ENCODE data around the gene PGA4. TPM values are rescaled to one million over a fixed set of nuclear protein-coding genes. Genes with fewer than 3 reads are reported as not detected.
"Not testable (repeated sequence)": the region's sequence is repeated elsewhere in the genome, so short reads cannot be mapped to it uniquely, and the experiment has no call there.

The PGA4 gene
- total RNA-seq, 1 donor from 2014 or later = not detected

DNA sequence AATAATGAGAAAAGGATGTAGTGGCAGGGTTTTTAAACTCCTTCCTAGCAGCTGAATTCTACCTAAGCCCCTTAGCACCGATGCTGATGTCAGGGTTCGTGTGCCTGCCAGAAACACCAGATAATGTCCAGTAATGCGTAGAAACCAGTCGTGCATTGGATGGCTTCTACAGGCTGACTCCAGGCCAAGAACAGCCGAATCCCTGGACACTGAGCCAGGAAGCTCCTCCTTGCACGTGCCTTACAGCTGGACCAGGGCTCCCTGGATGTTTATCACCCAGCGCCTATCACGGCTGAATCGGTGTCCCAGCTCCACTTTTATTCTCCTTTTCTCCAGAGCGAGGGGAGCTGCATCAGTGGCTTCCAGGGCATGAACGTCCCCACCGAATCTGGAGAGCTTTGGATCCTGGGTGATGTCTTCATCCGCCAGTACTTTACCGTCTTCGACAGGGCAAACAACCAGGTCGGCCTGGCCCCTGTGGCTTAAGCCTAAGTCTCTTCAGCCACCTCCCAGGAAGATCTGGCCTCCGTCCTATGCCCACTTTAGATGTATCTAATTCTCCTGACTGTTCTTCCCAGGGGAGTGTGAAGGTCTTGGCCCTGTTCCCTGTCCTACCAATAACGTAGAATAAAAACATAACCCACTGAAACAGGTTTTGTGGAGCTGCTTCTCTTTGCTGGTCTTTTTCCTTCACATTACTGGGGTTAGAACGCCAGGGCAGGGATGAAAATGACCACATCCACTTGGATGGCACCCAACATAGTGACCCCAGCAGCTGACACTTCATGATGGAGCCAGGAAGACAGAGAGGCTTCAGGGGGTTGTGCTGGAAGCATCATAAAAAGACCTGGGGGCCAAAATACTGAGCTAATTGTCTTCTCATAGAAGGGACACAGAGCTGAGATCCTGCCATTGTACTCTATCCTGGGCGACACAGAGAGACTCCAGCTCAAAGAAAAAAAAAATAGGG is 28.9 kb downstream of the PGA4 start:
- not testable (repeated sequence) for DNase-seq (ENCODE audit: low read depth)

DNA sequence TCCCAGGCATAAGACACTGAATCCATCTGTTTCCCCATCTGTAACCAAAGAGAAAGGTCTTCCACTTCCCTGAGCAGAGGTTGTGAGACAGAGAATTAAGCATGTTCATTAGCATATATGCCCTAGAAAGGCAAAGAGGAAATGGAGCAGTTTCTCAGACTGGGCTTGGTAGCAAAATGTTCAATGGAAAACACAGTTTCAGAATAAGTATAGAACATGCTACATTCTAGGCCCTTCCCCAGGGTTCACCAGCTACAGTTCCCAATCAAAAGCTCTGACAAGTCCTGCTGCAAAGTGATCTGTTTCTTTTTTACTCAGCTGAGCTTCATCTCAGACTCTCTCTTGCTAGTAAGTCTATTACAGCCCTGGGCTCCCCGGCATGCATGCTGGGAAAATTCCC is 30.2 kb downstream of the PGA4 start:
- DNase-seq (ENCODE audit: low read depth) = not testable (repeated sequence)

DNA sequence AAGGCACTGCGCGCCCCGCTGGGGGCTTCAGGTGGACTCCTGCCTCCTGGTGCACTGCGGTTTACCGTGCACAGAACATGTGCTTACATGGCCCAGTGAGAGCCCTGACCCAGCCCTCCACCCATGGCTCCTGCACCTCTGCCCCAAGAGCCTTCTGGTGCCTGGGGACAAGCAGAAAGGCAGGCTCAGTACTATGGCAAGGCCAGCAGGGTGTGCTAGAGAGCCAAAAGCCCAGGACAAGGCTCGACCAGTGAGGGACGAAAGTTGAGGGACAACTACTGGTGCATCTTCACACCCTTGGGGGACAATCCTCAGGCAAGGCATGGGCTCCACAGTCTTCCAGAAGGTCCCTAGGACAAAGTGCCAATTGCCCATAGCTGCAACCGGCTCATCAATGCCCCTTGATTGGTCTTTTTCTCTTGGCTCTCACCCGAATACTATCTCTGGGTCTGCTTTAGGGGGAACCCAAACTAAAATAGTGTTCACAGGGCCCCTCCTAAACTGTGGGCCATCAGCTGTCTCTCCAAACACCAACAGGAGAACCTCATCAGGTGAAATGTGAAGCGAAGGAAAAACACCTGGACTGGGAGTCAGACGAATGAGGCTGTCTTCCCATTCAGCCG is 32.4 kb downstream of the PGA4 start:
- peak; percentile 45 for DNase-seq (ENCODE audit: low read depth)

DNA sequence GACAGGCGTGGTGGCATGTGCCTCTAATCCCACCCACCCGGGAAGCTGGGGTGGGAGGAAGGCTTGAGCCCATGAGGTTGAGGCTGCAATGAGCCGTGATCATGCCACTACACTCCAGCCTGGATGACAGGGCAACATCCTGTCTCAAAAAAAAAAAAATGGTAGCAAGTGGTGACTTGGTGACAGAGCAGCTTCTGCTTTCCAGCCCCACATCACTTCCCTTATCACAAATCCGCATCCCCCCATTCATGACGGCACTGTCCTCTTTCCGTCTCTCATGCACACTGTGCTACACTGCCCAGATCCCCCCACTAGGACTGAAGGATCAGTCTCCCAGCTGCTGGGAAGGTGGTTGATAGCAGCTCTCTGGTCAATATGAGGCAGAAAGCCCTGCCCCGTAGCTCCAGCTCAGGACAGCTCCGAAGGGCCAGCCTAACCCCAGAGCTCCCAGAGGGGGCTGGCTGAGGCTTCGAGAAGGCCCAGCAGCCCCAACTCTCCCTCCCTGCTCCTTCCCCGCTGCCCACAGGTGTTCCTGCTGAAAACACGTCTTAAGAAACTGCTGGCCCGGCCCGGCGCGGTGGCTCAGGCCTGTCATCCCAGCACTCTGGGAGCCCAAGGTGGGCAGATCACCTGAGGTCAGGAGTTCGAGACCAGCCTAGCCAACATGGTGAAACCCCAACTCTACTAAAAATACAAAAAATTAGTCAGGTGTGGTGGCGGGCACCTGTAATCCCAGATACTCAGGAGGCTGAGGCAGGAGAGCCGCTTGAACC is 34.7 kb downstream of the PGA4 start:
- DNase-seq (ENCODE audit: low read depth) = no peak

DNA sequence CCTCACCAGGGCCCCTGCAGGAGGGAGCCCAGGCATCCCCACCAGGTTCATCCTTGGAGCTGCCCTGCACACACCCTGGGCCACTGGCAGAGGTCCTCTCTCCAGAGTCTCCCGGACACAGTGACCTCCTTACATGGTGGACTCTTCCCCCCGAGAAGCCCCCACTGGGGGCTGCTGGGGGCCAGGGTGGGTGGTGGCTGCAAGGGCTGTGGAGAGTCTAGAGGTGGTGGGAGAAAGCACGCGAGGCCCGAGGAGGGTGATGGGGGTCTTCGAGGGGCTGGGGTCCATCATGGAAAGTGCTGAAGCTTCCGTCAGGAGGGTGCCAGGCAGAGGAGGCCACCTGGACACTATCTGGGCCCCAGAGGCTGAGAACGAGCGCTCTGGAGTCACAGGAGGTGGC is 36.4 kb downstream of the PGA4 start:
- no peak for DNase-seq (ENCODE audit: low read depth)

DNA sequence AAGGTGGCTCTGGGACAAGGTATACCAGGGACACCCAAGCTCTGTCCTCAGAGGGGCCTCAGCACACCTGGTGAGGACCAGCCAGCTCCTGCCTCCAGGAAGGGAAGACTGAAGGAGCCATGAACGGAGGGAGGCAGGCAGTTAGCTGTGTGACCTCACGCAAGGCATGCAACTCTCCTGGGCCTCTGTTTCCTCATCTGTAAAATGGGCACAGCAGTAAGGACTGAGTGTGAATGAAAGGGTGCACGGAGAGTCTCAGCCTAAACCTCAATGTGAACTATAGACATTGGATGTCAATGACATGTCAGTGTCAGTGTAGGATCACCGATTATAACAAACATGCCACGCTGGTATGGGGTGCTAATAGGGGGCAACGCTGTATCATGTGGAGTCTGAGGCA is 37.2 kb downstream of the PGA4 start:
- no peak for DNase-seq (ENCODE audit: low read depth)

DNA sequence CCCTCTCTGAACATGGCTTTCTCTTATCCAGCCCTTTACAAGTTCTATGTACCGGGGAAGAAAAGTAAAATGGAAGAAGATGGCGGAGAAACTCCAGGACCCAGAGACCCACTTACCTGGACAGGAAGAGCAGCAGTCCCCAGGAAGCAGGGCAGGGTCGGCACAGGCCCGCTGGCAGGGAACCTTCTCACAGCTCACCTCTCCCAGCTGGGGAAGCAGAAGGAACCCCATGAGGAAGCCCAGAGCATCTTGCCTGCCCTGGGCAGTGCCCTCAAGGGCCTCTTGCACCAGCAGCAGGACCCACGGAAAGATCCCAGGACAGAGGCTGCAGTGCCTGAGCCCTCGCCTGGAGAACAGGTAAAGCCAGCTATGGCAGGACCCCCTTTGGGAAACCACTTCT is 42.2 kb downstream of the PGA4 start:
- no peak for DNase-seq (ENCODE audit: low read depth)

DNA sequence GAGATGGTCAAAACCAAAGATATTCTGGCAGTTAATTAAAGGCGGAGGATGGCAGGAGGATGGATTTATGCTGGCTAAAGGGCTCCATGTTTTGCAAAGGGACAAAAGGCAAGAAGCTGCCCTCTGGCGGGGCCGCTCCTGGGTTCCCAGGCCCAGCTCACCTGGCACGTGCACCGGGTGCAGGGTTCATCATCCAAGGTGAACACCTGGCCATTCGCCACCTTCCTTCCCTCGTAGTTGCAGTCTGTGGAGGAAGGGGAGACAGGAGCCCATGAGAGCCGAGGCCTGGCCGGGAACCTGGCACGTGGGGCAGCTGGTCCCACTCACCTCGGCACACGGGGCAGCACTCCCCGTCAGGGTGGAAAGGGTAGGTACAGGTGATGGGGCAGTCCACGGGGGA is 42.6 kb downstream of the PGA4 start:
- DNase-seq (ENCODE audit: low read depth) = no peak

DNA sequence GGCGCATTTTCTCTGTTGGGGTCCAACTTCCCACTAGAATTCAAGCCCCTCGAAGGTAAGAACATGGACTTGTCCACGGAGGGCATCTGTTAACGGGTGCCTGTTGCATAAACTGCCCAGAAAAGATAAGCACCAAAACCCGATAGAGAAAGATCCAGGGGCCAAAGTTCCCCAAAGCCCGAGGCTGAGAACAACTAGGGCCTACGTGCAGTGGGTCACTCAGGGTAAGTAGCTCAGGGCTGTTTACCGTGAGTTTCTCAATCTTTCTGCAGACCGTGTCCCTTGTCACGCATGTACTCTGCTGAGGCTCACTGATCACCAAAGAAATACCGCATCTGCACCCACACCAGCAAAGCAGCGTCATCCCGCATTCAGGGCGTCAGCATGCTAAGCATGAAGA is 43.2 kb downstream of the PGA4 start:
- DNase-seq (ENCODE audit: low read depth) = no peak

DNA sequence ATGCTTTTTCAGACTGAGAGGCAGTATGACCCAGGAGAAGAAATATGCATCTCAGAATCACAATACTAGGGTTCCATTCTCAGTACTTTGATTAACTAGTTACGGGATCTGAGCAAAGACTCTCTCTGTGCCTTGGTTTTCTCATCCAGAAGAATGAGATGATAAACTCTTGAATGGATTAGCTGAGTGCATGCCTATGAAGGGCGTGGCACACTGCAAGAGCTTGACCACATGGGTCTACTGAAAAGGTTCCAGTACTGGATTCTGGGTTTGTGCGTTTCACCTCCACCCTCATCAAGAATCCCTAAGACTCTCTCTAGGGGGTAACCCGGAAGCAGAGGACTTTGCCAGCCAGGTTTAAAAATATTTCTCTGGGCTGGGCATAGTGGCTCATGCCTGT is 44.5 kb downstream of the PGA4 start:
- no peak for DNase-seq (ENCODE audit: low read depth)

DNA sequence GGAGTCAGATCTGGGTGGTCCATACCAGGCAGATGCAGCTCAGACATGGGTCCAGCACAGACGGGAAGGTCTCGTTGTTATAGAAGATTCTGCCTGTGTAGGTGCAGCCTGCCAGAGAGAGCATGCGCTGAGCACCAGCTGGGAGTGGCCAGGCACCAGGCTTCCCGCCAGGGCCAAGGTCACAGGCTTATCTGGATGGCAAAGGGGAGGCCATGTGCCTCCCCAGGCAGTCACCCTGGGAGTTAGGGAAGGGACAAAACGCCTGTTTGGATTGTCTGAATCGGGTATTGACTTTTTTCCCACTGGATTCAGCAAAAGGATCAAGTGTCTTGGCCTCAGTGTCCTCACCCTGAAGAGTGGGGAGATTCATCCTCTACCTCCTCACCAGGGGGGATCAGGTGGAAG is 45.3 kb downstream of the PGA4 start:
- no peak for DNase-seq (ENCODE audit: low read depth)

DNA sequence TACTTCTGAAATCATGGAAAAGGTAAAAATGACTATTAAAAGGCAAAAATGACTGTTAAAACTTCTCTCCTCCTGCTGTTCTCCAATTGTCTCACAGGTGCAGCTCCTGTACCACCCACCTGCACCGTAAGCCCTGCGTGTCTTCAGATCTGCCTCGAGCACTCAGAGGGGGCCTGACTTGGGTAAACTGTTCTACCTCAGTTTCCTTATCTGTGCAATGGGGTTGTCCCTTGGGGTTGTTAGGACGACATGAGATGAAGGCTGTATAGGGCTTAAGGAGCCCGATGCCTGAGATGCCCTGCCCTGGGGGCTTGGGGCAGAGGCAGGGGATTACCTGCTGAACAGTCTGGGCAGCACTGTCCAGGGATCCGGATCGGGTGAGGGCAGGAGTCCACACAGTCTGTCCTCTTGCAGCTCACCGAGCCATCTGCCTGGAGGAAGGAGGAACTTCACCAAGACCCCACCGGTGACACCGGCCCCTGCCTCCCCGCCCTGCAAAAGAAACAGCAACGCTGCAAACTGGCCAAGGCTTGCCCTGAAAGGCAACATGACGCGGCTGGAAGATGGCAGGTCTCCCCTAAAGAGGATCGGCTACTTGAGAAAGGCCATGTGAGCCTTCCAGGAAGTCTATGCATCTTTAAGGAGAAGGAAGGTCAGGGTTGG is 46.6 kb downstream of the PGA4 start:
- DNase-seq (ENCODE audit: low read depth) = no peak

DNA sequence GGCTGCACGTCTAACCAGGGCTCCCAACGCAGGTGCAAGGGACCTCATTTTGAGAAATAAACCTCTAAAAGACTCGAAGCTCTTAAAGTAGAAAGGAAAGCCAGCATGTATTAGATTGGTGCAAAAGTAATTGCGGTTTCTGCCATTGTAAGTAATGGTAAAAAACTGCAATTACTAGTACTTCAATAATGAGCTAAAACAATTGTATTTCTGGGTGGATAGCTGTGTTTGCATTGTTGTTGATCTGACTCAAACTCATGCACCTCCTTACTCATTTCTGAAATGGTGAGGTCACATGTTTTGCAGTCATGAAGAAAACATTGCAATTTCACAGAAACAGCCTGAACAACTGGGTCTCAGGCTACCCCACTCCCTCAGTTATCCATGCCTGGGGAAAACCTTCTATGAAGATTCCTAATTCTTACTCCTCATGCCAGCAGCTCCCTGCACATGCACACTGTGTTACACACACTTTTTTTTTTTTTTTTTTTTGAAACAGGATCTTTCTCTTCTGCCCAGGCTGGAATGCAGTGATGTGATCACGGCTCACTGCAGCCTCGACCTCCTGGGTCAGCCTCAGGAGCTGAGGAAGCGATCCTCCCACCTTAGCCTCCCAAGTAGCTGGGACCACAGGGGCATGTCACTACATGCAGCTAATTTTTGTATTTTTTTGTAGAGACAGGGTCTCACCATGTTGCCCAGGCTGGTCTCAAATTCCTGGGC is 48.4 kb downstream of the PGA4 start:
- peak; percentile 76 for DNase-seq (ENCODE audit: low read depth)

DNA sequence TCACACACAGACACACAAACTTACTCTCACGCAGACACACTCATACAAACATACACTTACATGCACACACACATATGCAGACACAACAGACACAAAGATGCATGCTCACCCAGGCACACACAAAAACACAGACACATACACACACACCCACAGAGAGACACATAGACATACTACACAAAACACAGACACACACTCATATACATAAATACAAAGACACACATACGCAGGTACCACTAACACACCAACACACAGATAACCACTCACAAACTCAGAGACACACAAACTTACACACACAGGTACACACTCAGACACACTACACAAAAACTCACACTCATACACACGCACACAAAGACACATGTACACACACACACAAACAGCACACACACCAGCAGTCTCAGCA is 50.6 kb downstream of the PGA4 start:
- no peak for DNase-seq (ENCODE audit: low read depth)

DNA sequence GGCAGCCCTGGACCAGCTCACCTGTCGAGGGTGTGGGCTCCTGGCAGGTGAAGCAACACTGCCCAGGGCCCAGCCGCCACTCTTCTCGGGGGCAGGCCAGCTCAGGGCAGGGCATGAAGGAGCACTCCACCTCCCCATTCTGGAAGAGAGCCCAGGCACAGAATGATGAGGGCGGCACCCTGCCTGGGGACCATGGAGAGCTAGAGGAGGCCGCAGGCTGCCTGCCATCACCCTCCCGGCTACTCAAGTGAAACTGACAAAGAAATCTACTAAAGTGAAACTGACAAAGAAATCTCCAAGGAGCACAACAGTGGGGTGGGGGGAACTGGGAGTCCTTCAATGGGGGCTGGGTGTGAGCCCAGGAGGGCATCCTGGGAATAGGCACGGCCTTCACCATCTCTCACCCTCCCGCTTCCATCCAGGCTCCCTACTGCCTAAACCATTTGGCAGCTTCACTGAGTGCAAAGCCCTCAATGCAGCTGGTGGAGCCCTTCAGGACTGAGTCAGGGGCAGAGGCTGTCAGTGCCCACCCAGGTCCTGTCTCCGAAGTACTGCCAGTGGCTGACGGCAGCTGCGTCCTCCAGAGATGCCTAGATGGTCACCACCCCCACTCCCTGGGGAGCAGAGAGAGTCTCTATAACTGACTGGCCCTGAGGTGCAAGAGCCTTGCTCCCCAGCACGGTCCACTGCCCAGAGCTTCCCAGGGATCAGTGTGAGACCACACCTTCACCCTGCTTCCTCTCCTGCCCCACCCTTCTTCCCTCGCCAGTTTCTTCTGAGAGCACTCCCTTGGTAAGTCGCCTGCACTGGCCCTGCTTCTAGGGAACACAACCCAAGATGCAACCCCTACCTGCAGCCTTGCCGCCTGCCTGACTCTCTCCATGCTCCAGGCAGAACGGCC is 51.3 kb downstream of the PGA4 start:
- DNase-seq (ENCODE audit: low read depth) = peak; percentile 27

DNA sequence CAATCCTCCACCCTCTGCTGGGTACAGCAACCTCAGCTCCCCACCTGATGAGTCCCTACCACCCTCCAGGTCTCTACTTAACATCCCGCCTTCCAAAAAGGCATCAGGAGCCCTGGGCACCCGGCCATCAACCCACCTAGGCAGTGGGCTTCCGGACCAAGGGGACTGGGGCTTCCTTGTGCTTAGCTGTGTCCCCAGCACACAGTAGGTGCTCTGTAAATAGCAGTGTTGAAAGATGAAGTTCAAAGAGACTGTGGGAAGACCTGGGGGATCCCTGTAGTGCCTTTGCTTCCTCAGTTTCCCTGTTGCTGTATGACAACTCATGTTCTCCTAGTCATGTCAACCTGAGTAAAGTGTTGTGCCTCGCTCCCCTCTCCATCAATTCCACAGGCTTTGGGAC is 51.9 kb downstream of the PGA4 start:
- DNase-seq (ENCODE audit: low read depth) = no peak

DNA sequence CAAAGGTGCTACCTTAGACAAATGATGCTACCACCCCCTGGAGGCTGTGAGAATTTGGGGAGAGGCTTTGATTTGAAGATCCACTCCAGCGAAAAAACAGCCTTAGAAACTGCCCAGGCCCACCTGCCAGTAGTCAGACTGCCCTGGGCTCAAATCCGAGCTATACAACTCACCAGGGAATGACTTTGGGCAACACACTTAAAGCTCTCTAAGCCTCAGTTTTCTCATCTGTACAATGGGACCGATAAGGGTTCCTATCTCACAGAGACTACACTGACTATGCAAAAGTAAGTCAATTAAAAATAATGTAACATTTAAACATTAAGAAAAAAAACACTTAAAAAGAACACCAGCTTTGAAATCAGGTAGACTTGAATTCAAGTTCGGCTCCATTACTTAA is 53.0 kb downstream of the PGA4 start:
- DNase-seq (ENCODE audit: low read depth) = no peak

DNA sequence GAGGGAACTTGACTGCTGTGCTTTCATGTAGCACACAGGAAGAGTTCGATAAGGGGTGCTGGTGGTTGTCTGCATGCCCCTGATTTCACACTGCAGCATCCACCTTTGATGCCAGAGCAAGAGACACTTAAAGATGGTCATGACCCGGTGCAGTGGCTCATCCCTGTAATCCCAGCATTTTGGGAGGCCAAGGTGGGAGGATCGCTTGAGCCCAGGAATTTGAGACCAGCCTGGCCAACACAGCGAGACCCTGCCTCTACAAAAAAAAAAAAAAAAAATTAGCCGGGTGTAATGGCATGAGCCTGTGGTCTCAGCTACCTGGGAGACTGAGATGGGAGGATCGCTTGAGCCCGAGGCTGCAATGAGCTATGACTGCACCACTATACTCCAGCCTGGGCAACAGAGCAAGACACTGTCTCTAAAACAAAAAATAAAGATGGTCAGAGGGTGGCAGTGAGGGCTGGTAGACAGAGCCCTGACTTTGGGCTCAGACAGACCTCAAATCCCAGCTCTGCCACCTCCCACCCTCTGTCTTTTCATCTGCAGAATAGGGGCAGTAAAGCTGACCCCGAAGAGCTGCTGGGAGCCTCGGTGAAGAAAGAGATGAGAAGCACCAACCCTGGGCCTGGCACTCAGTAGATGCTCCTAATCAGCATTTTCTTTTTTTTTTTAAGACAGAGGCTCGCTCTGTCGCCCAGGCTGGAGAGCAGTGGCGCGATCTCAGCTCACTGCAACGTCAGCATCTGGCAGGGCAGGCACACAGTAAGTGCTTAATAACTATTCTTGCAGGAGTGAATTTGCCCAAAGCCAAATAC is 55.2 kb downstream of the PGA4 start:
- no peak for DNase-seq (ENCODE audit: low read depth)

DNA sequence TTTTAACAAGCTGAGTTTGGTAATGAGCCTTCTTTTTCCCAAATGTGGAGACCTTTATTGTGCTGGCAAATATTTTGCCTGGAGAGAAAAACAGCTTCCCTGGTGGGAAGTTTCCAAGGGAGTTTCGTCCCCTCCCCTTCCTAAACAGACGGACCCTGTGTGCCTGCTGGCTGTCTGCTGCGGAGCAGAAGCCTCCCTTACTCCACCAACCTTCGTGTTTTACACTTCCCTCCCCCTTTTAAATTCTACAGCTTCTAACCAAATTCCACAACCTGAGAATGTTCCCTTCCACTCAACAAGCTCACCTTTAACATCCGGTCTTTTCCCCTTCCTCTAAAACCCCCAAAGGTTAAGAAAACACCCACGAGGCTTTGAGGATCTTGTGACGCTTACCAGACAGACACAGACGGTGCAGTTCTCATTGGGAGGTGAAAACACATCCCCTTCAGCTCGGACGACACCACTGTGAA is 55.9 kb downstream of the PGA4 start:
- DNase-seq (ENCODE audit: low read depth) = no peak
